Activated T-cell treated with anti-CD3 and anti-CD28 coated beads for 48 hours (primary cell): ENCODE data around the gene EXOC4.
"Not testable (repeated sequence)": the region's sequence is repeated elsewhere in the genome, so short reads cannot be mapped to it uniquely, and the experiment has no call there.

Experiments
- DNase-seq: peaks from one replicate; pipeline ENCODE4 v3.0.0-alpha.2; 2020; ENCODE audit warnings: low read depth

EXOC4 gene

GRCh38 chr7:133993547-133993946 is 740.7 kb downstream of the EXOC4 start:
- no peak for DNase-seq

GRCh38 chr7:133994100-133994499 is 741.2 kb downstream of the EXOC4 start:
- not testable (repeated sequence) for DNase-seq

- no peak for DNase-seq
These were observed 744.6 kb downstream of the EXOC4 start for GRCh38 chr7:133997463-133997862.

- DNase-seq = no peak
These were observed 746.3 kb downstream of the EXOC4 start for GRCh38 chr7:133999178-133999577.

- no peak for DNase-seq
These were observed 752.1 kb downstream of the EXOC4 start for GRCh38 chr7:134004829-134005505.

GRCh38 chr7:134009314-134010110 is 756.6 kb downstream of the EXOC4 start:
- no peak for DNase-seq

- no peak for DNase-seq
These were observed 760.4 kb downstream of the EXOC4 start for GRCh38 chr7:134013249-134013648.

- no peak for DNase-seq
These were observed 762.1 kb downstream of the EXOC4 start for GRCh38 chr7:134014935-134015334.

- no peak for DNase-seq
These were observed 763.5 kb downstream of the EXOC4 start for GRCh38 chr7:134016223-134016941.

- no peak for DNase-seq
These were observed 764.0 kb downstream of the EXOC4 start for GRCh38 chr7:134016942-134017303.

- no peak for DNase-seq
These were observed 765.4 kb downstream of the EXOC4 start for GRCh38 chr7:134018306-134018705.

- no peak for DNase-seq
These were observed 766.4 kb downstream of the EXOC4 start for GRCh38 chr7:134019251-134019650.

GRCh38 chr7:134021836-134022235 is 769.0 kb downstream of the EXOC4 start:
- no peak for DNase-seq

- no peak for DNase-seq
These were observed 769.5 kb downstream of the EXOC4 start for GRCh38 chr7:134022286-134022911.

- DNase-seq = no peak
These were observed 771.9 kb downstream of the EXOC4 start for GRCh38 chr7:134024739-134025138.

GRCh38 chr7:134028853-134029252 is 776.0 kb downstream of the EXOC4 start:
- no peak for DNase-seq

- DNase-seq = no peak
These were observed 776.9 kb downstream of the EXOC4 start for GRCh38 chr7:134029743-134030142.

- DNase-seq = no peak
These were observed 777.6 kb downstream of the EXOC4 start for GRCh38 chr7:134030460-134030865.

GRCh38 chr7:134031835-134032617 is 779.1 kb downstream of the EXOC4 start:
- no peak for DNase-seq

- DNase-seq = no peak
These were observed 781.8 kb downstream of the EXOC4 start for GRCh38 chr7:134034652-134035051.

GRCh38 chr7:134037991-134038390 is 785.1 kb downstream of the EXOC4 start:
- no peak for DNase-seq

GRCh38 chr7:134040988-134041387 is 788.1 kb downstream of the EXOC4 start:
- no peak for DNase-seq
